NCI-H82 treated with DMSO at 0.1 percent for 48 hours (cell line): ENCODE results near the gene EIF3L.
A peak's percentile ranks its signal among the peaks of the same experiment; 100 is the strongest.

Experiments used
- DNase-seq: peaks from one replicate; lab custom pipeline; 2025; ENCODE audit not compliant: unreplicated experiment; lab: John Stamatoyannopoulos, UW

The EIF3L gene

GRCh38 chr22:37904572-37905533 is 55.6 kb downstream of the EIF3L start:
- peak; percentile 6 for DNase-seq

GRCh38 chr22:37905534-37906363 is 56.5 kb downstream of the EIF3L start, which contains the start of gene MICALL1:
TSS of gene MICALL1 (plus strand) at chr22:37906297. CDS start at chr22:37906423, 126 bp downstream.
- DNase-seq = peak; percentile 12

DNA sequence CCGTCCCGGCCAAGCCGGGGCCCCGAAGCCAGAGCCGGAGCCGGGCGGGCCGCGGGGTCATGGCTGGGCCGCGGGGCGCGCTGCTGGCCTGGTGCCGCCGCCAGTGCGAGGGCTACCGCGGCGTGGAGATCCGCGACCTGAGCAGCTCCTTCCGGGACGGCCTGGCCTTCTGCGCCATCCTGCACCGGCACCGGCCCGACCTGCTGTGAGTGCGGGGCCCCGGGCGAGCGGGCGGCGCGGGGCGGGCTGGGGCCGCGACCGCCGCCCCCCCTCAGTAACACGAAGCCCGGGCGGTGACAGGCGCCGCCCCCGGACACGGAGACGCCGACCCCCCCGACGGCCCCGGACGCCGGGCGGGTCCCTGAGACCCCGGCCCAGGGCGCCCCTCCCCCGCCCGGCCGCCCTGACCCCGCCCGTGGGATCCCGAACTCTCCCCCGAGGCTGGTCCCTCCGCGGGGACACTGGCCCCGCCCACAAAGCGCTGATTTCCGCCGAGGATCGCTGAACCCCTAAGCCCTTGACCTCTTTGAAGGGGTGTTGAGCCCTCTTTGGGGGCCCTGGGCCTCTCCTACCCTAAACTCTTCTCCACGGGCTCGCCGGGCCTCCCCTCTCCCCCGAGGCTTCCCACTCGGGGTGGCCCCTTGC is 57.3 kb downstream of the EIF3L start:
- DNase-seq = no peak

GRCh38 chr22:37907036-37907954 is 58.1 kb downstream of the EIF3L start:
- DNase-seq = no peak

DNA sequence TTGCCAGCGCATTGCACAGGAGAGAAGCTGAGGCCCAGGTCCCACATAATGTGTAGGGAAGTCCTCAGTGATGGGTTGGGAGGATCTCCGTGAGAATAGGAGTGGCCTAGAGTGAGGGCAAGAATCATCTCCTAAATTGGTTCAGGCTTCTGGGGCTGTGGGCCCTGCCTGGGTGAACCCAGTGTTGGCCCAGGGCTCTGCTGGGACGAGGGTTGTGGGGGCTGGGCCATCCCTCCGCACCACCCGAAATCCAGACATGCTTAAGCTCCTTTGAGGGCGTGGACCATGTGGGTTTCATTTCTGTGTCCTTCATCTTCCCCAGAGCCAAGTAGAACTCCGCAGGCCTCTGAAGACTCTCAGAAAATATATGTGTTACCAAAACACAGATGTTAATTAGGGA is 60.5 kb downstream of the EIF3L start:
- DNase-seq = no peak

- DNase-seq = no peak
Measured at GRCh38 chr22:37910890-37911672, 61.9 kb downstream of the EIF3L start.

DNA sequence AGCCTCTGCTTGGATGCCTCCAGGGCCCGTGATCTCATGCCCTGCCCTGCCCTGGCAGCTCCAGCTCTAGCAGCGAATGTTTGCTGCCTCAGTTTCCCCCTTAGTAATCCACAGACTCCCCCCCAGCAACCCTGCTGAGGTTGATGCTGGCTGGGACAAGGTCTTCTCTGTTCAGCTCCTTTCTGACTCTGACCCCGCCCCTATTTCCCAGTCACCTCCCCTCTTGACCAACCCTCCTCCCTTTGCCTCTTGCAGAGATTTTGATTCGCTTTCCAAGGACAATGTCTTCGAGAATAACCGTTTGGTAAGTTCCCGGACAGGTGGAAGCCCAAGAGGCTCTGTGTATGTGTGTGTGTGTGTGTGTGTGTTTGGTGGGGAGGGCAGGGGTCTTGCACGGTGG is 62.5 kb downstream of the EIF3L start:
- DNase-seq = no peak

- no peak for DNase-seq
Measured at GRCh38 chr22:37912171-37912570, 63.0 kb downstream of the EIF3L start.

DNA sequence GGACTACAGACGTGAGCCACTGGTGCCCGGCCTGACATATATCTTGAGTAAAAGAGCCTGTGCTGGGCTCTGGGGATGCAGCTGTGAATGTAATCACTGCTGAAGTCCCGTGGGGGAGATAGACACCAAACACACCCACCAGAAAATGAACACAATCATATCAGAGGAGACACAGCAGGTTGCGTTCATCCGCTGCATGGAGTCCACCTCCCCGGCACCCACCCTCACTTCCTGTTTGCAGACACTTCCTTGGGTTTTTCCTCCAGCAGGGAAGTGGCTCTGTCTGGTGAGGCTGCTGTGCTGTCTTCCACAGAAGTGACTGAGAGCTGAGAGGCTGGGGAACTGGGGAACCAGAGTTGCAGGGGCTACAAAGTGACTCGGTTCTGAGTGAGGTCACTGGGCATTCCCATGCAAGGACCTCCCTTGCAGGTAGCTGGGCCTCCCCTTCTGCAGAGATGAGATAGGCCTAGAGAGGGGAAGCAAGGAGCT is 64.1 kb downstream of the EIF3L start:
- no peak for DNase-seq

GRCh38 chr22:37916311-37916710 is 67.1 kb downstream of the EIF3L start:
- no peak for DNase-seq

DNA sequence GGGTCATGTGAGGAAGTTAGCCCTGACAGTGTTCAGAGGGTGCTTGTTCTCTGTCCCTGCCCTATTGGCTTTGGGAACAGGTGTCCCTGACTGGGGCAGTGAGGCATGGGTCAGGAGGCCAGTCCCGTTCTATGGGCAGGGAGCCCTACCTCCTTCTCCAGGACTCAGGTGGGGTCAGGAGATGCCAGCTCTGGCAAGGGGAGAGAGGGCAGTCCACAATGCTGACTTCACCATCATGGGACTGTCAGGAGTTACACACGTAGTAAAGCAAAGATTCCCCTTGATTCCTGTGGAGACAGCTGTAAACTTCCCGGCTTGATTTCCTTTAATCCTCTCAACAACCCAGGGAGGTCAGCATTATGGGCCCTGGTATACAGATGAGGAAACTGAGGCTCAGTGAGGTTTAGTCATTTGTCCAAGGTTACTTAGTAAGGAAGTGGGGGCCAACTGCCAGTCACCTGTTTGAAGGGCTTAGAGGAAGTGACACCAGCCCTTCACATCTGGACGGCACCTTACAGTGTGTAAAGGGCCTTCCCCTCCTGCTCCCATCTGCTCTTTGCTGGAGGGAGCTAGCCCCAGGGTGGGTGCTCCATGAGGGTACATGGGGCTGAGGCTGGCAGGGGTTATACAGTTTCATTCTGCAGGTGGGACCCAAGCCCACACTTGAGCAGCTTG is 68.8 kb downstream of the EIF3L start:
- no peak for DNase-seq

DNA sequence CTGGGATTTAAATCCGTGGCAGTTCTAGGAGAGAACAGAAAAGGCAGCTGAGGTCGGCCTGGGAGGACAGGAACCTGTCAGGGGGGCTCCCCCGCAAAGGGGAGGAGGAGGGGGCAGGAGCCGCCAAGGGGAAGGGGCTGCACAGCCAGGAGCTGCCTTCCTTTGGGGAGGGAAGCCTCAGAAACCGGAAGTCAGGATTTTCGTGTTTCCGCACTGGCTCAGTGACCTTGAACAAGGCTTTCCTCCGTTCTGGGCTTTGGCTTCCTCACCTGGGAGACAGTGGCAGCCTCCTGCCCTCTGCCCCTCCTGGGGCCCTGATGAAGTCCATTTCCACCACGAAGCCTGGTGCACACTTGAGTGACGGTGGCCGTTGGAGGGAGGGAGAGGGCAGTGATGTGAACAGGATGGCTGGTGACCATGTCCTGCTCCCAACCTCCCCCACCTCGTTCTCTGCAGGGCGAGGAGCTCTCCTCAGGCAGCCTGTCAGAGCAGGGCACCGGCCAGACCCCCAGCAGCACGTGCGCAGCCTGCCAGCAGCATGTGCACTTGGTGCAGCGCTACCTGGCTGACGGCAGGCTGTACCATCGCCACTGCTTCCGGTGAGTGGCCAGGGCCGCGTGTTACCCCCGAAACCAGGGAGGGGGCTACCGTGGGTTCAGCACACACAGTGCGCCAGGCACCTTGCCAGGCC is 69.5 kb downstream of the EIF3L start:
- DNase-seq = no peak

GRCh38 chr22:37920126-37920525 is 70.9 kb downstream of the EIF3L start:
- no peak for DNase-seq

GRCh38 chr22:37922191-37922590 is 73.0 kb downstream of the EIF3L start:
- no peak for DNase-seq

DNA sequence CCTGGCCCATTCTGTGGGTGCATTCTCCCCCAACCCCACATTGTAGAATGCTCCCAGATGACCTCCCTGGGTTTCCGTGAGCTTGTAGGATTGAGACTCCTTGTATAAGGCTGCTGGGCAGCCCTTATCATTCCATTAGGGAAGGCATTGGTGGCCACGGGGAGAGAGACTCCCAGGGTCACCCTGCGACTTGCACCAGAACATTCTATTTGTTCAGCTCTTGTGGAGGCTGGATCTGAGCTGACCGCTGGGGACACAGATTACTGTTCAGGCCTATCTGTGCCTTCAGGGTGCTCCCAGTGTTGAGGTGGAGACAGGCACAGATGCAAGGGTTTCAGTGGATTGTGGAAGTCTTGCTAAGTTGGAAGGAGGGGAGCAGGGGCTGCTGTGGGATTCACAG is 74.7 kb downstream of the EIF3L start:
- DNase-seq = no peak

DNA sequence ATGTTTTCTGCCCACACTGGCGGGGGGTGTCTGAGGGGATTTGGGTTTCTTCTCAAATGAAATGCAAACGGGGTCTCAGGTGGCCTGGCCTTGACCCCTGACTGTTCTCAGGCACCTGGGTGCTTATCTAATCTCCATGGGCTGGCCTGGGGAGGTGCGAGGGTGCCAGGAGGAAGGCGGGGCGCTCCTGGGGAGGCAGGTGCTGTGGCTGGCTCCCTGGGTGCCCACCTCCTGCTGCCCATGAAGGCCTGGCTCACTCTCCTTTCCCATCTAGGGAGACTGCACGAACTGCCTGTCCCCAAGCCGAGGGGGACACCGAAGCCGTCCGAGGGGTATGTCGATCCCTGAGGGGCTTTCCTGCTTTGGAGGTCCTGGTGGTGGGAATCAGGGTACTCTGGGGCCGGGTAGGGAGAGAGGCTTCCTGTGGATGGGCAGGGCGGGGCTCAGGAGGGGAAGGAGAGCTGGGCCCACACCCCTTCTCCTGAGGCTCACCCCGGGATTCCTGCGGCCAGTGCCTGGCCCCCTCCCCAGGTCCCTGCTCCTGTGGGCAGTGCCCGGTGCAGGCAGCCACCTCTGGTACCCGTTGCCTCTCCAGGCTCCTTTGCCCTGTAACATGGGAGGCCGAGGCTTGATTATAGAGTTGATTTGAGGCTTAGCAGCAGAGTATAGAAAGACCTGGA is 75.3 kb downstream of the EIF3L start:
- DNase-seq = no peak

DNA sequence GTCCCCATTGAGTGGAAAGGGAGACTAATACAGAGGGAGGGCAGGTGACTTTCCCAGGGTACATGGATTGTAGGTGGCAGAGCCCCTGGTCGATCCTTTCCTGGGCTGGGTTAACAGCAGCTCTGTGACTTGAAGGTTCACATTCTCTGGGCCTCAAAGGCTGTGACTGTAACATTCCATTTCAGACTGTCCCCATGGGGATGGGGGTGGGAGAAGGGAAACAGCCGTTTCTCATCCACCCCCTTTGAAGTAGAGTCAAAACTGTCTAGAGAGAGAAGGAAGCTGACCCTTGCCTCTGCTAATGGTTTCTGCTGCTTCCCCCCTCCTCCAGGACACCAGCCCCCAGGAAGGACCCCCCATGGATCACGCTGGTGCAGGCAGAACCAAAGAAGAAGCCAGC is 76.1 kb downstream of the EIF3L start:
- no peak for DNase-seq

DNA sequence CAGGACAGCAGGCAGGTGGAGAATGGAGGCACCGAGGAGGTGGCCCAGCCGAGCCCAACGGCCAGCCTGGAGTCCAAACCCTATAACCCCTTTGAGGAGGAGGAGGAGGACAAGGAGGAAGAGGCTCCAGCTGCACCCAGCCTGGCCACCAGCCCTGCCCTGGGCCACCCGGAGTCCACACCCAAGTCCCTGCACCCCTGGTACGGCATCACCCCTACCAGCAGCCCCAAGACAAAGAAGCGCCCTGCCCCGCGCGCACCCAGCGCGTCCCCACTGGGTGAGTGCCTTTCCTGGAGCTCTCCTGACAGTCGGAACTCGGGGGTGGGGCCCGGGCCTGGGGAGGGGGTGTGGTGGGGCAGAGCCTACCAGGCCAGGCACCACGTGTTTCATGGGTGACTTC is 76.5 kb downstream of the EIF3L start:
- no peak for DNase-seq
